ENCODE measurements around the gene SEC61B.
"Not testable (repeated sequence)": the region's sequence is repeated elsewhere in the genome, so short reads cannot be mapped to it uniquely, and the experiment has no call there.

Gene SEC61B

DNA sequence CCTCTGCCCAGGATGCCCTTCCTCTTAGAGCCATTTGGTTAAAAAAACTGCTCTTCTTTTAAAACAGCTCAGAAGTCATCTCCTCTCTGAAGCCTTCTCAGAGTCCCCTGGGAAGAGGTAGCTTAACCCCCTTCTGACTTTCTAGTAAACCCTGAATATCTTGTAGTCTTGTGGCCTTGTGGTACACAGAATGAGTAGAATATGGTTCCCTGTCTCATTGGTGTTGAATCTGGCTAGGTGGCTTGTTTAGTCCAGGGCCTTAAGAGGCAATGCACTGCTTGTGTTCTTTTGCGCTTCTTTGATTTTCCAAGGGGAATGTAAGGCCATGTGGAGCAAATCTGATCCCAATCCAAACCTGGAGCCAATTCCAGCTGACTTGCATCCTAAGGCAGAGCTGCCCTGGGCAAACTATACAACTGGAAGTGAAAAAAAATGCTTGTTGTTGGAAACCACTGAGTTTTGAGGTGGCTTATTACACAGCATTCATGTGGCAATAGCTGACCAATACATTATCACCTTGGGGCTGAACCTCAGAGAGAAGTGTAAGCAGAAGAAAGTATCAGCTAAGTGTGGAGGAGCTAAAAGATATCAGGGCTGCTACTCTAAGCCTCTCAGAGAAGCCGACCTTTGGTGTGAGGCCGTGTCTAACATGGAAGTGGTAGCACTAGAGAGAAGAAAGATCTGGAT lies 31.3 kb upstream of the SEC61B start:
- no peak for DNase-seq (ENCODE audit: low read depth in 3 of 3)

DNA sequence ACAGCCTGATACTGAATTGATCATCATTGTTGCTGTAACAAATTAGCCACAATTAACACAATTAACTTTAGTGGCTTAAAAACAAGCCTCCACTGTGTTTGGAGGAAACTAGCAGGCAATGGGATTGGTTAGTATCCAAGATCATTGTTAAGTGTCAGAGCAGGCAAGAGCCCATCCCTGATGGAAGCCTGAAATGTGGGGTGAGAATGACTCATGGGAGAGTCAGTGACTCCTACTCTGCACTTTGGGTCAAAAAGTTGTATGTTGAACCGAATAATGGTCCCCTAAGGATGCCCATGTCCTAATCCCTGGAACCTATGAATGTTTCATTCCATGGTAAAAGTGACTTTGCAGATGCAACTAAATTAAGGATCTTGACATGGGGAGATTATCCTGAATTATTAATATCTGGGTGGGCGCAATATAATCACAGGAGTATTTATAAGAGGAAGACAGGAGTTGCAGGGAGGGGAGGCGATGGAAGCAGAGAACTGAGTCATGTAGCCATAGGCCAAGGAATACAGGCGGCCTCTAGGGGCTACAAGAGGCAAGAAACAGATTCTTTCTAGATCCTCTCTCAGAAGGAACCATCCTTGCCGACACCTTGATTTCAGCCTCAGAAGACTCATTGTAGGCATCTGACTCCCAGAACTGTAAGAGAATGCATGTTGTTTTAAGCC lies 29.2 kb upstream of the SEC61B start:
- no peak for DNase-seq (ENCODE audit: low read depth in 3 of 3)

DNA sequence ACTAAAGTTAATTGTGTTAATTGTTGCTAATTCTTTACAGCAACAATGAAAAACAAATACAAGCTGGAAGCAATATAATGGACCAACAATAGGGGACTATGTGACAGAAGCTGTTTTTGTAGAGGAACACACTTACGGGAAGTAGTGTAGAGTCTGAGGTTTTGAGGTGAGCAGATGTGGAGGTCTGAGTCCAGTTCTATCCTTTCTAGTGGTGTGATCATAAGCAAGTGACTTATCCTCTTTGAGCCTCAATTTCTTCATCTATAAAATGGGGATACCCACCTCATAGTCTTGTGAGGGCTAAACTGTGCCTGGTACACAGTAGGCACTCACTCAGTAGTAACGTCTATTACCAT lies 28.6 kb upstream of the SEC61B start:
- DNase-seq (ENCODE audit: low read depth in 3 of 3): no peak

DNA sequence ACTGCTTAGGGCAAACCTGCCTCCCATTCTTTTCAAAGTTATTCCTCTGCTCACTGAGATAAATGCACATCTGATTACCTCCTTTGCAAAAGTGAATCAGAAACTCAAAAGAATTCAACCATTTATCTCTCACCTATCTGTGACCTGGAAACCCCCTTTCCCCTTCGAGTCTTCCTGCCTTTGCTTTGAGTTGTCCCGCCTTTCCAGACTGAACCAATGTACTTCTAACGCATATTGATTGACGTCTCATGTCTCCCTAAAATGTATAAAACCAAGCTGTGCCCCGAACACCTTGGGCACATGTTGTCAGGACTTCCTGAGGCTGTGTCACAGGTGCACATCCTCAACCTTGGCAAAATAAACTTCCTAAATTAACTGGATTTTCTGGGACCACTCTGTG lies 25.6 kb upstream of the SEC61B start:
- DNase-seq (ENCODE audit: low read depth in 3 of 3): not testable (repeated sequence)

DNA sequence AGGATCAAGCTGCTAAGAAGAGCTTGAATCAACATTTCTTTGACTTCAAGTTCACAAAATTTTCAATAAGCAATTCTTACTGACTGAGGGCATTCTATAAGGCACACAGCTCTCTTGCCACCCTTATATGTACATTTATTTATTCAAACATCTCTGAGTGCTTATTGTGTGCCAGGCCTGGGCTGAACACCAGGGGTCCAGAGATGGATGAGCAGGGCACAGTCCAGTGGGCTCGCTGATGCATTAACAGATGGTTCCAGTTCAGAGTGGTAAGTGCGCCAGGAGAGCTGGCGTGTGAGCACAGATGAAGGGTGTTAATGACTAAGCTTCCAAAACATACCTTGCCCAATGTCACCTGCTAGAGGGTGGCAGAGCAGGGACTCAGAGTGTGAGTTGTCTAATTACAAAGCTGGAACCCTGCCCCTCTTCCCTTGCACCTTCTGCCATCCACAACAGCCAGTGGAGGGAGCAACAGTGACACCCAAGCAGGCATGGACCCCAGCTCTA lies 24.9 kb upstream of the SEC61B start:
- DNase-seq (ENCODE audit: low read depth in 3 of 3): no peak

DNA sequence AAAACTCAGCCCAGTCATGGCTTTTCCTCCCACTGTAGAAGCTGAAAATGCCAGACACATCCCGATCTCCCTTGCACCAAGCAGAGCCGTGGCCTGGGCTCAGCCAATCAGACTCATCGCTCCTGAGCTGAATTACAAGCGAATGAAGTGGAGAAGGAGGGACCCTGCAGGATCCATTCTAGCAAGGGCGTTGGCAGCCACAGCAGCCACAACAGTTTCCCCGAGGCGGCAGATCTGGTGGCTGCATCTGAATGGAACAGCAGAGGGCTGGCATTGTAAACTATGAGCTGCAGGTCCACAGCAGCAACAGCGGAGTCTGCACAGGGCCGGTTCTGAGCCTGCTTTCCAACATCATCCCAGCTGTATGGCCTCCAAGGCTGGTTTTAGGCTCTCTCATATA lies 24.1 kb upstream of the SEC61B start:
- DNase-seq (ENCODE audit: low read depth in 3 of 3): no peak

DNA sequence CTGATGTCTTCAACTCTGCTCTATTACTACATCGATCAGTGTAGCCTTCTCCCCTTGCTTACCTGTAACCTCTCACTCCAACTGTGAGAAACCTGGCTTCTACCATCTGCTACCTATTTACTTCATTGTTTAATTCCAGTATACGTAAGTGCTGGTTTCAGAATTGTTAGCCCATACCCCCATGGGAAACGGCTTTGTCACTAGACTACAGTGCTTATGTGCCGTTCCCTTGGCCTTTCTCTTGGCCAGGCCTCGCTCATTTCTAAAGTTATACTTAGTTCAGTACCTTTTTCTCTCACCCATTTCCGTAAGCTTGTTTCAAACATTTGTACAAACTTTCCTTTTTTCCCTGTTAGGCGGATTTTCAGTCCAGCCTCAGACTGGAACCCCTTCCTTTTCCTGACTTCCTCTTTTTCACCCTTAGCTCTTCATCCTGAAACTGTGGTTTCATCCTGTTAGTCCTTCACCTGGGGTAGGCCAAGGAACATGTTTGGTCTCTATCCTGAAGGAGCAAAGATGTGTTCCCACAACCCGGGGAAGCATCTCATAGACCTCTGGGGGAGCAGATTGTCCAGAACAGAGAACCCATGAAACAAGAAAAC lies 22.0 kb upstream of the SEC61B start:
- no peak for DNase-seq (ENCODE audit: low read depth in 3 of 3)

DNA sequence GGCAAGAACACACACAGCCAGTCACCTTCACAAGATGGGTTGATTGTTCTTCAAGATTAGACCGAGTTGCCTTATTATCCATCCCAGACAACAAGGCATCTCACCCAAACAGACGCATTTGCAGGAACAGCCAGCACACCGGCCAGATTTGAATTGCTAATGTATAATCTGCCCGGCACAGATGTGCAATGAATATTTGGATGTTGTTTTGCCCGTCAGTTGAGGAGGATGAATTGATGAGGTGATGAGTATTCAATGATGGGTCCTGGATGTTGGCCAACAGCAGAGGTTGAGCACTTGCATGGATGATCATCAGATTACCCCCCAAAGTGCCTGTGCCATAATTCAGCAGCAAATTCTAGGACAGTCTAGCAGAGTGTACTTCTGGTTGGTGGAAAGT lies 20.5 kb upstream of the SEC61B start:
- no peak for DNase-seq (ENCODE audit: low read depth in 3 of 3)

DNA sequence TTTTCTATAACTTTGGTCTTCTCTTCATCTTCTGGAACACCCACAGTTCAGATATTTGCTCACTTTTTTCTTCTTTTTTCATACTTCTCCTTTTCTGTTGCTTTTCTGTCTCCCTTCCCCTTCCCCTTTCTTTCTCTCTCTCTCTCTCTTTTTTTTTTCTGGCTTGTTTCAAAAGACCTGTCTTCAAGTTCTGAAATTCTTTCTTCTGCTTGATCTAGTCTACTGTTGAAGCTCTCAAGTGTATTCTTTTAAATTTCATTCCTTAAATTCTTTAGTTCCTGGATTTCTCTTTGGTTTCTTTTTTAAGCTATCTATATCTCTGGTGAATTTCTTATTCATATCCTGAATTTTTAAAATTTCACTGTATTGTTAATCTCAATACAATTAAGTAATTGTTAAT lies 11.5 kb upstream of the SEC61B start:
- no peak for DNase-seq (ENCODE audit: low read depth in 3 of 3)

DNA sequence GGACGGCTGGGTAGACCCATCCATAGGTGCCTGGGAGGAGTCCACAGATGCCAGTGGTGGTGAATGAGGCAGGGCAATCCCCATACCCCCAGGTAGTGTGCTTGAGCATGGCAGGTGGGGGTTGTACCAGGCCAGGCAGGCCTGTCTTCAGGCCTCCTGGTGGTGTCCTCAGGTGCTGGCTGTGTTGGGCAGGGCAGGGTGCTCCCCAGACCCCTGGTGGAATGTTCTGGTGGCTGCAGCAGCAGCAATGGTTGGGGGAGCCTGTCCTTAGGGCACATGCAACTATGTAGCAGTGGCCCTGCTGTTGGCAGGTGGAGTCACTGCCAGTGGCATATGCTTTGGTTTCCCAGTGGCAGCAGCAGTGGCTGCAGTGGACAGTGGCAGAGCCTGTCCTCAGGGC lies 10.3 kb upstream of the SEC61B start:
- no peak for DNase-seq (ENCODE audit: low read depth in 3 of 3)

DNA sequence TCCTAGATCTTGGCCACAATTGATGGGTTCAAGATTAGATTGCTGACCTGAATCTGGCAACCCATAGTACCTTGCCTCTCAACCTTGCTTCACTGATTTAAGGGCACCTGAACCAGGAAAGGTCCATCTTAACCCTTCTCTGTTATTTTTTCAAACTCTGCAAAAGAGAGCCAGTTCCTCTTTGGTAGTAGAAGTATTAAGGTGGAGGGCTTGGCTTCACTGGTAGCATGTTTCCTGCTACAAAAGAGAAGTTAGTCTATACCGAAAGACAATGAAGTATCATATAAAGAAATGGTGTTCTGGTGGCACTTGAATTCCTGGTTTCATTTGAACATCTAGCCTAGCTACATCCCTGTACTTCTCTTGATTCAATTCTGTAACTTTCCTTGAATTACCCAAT lies 8.9 kb upstream of the SEC61B start:
- DNase-seq (ENCODE audit: low read depth in 3 of 3): no peak

DNA sequence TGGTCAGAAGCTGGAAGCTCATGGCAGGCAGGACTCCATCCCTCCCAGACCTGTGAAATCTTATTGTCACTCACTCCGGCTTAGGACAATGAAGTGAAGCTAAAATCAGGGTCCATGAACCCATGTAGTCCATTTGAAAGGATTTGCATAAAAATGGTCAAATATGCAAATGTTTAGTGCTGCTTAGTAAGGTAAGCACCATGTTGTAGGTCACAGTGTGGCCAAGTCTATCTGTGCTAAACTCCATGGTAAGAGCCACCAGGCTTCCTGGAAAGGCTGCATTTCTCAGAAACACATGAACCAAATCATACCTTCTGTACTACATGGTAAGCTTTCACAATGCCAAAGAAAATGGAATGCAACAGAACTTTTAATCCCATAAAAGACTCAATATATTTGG lies 6.0 kb upstream of the SEC61B start:
- DNase-seq (ENCODE audit: low read depth in 3 of 3): no peak

DNA sequence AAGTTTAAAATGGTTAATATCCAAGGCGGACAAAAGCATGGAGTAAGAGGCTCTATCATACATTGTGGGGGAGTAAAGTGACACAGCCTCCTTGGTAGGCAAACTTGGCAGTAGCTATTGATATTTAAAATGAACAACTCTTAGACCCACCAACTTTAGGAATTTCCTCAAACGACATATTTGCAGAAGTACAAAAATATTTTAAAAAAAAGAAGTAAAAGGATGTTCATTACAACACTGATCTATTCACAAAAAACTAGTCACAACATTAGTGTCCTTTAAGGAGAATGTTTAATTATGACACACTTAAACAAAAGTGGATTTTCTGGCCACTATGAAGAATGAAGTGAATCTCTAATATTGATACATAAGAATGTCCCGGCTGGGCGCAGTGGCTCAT lies 2.1 kb upstream of the SEC61B start:
- no peak for DNase-seq (ENCODE audit: low read depth in 3 of 3)

DNA sequence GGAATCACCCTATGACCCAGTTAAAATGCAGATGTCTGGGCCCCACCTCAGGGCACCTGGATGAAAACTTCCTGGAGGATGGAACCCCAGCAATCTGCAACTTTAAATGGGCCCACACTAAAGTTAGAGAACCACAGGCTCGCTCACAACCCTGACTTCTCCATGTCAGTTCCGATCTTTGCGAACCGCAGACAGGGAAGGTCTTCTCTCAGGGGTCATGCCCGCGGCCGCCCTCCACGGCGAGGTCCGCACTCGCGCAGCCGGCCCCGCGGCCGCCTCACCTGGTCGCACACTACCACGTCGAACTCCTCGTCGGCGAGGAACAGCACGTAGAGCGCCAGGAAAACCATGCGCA lies 839 bp upstream of the SEC61B start:
- no peak for DNase-seq (ENCODE audit: low read depth in 3 of 3)

DNA sequence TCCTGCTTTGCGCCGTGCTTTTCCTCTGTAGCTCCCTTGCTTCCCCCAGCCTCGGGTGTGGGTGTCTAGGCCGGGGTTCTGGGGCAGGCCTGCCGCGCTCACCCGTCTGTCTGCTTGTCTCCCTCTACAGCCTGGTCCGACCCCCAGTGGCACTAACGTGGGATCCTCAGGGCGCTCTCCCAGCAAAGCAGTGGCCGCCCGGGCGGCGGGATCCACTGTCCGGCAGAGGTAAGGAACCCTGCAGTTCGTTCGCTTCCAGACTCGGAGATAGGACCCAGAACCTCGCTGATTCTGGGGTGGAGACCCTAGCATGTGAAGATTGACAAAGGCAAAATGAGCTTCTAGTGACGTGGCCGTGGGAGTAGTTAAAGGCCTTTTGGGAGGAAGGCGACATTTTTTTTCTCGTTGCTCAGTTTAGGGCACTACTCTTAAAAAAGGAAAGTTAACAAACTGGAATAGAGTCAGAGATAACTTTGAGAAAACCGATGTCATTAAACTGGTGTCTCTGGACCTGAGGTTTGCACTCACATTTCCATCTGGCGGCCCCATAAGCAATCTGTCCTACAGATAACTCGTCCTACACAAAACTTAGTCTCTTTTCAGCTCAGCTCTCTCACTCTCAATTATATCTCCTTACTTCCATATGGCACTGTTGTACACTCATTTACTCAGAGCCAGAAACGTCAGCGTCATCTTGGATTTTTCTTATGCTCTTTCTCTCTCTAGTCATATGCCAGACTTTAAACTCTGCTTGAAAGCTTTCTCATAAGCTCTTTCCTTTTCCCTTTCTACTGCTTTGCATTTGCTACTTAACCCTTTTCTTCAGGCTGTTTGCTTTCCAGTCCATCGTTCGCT lies 561 bp downstream of the SEC61B start:
- peak in 1 of 3 experiments; percentile 2 for DNase-seq (ENCODE audit: low read depth in 3 of 3)

DNA sequence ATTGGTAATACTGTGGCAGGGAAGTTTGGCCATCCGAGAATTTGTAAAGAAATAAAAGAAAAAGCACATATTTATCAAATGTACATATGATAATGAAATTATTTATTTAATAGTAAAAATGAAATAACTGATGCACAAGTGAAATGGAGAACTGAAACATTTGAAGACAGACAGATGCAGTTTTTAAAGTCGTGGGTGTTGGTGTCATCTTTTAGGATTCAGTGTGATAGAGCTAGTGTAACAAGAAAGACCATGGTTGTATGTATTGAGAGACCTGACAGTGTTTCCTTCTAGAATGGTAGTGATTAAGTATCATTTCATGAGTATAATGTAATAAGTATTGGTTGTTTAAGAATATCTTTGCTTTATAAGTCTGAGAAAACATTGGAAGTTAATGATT lies 2.4 kb downstream of the SEC61B start:
- no peak for DNase-seq (ENCODE audit: low read depth in 3 of 3)

DNA sequence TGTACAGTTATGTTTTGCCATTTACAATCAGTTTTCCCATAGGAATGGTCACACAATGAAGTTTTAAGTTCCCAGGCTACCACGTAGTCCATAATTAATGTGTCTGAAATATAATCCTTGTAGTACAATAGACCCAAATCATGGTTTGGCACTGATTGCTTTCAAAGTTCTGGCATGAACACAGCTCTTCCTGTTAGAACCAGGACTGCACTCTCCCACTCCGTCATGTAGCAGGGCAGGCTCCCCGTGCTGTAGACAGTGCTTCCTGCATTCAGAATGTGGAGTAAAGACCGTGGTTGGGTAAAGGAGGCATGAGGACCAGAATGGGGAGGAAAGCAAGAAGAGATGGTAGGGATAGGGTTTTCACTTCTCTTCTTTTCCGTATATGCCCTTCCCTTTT lies 4.0 kb downstream of the SEC61B start:
- DNase-seq (ENCODE audit: low read depth in 3 of 3): no peak

DNA sequence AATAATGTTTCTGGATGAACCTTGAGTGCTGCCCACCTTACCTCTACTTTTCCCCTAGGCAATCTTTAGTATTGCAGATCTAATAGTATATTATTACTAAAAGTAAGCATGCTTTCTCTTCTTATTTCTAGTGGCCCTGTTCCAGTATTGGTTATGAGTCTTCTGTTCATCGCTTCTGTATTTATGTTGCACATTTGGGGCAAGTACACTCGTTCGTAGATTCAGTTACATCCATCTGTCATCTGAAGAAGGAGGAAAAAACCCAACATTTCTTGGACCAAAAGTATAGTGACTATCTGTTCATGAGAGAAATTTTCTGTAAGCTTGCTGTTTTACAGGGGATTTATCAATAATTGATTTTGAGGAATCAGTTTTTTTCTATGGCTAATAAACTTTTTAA lies 8.1 kb downstream of the SEC61B start:
- DNase-seq (ENCODE audit: low read depth in 3 of 3): no peak

DNA sequence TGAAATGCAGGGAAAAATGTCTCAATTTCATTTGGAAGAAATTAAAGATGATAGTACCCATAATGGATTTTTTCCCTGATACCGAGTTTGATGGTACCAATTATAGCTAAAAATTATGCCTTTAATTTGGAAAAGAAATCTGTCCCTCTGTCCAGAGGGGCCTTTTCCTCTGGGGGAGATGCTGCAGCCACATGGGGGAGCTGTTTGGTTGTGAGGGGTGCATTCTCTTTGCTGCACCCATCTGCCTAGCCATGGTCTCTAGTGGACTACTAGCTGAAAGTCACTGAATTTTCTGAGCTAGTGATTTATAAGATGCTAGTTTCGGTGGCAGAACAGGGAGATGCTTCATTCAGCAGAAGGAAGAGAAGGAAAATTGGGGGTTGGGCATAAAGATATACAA lies 9.6 kb downstream of the SEC61B start:
- no peak for DNase-seq (ENCODE audit: low read depth in 3 of 3)

DNA sequence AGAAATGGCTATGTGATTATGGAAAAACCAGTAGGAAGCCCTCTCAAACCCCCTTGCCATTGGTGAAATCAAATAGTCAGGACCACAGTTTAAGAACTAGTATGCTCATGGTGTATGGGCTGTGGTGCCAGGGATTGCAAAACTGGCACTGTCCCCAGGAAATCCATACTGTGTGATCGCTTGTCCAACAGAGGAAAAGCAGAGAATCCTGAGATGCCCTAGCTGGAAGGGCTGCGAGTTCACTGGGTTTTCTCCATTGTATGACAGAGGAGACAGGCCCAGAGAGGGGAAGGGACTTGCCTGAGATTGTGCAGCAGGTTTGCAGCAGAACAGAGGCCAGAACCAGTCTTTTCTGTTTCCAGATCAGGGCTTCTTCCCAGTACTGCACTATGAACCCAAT lies 12.5 kb downstream of the SEC61B start:
- no peak for DNase-seq (ENCODE audit: low read depth in 3 of 3)

DNA sequence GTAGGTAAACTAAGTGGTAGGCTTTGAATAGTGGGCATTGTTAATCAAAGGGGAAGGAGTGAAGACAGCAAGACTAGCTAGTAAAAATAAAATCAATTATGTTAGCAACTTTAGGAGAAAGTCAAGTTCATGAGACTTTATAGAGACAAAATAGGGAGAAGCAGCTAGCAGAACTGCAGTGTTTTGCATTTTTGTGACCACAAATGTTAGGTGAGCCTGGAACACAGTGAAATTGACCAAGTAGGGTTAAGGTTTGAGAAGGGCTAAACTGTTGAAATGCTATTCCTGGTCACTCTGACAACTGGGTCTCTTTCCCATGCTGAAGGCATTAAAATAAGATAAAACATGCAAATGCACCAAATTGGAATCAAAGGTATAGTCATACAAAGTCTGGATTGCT lies 13.0 kb downstream of the SEC61B start:
- DNase-seq (ENCODE audit: low read depth in 3 of 3): no peak

DNA sequence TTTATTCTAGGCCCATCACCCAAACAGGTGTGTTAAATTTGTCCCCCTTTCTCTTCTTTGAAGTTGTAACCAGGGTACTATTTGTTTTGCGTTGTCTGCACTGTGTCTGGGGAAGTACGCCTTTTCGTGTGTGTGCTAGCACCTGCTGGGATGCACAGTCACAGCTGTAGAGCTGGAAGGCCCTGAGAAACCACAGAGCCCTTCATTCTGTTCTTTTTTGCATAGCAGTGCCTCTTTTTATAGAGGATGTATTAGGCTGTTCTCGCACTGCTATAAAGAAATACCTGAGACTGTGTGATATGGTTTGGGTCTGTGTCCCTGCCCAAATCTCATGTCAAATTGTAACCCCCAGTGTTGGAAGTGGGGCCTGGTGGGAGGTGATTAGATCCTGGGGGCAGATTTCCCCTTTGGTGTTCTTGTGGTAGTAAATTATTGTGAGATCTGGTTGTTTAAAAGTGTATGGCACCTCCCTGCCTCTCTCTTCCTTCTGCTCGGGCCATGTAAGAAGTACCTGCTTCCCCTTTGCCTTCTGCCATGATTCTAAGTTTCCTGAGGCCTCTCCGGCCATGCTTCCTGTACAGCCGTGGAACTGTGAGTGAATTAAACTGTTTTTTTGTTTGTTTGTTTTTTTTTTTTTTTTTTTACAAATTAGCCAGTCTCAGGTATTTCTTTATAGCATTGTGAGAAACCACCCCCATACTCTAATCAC lies 14.0 kb downstream of the SEC61B start:
- no peak for DNase-seq (ENCODE audit: low read depth in 3 of 3)
